Activated CD8-positive, alpha-beta memory T cell treated with anti-CD3 and anti-CD28 coated beads, Interleukin-2, amount 50 U/mL, for 24 hours (primary cell): ENCODE measurements around the gene PSMB10.

Experiments used
- DNase-seq: peaks from one replicate; pipeline ENCODE4 v3.0.0-alpha.2; 2020; ENCODE audit errors: extremely low read depth

The PSMB10 gene

GRCh38 chr16:67963662-67964321 is 27.1 kb upstream of the PSMB10 start:
- DNase-seq: no peak

- DNase-seq: no peak
Measured at GRCh38 chr16:67963292-67963661, 26.6 kb upstream of the PSMB10 start.

- DNase-seq: no peak
Measured at GRCh38 chr16:67962135-67962534, 25.5 kb upstream of the PSMB10 start.

- DNase-seq: no peak
Measured at GRCh38 chr16:67961551-67961957, 24.9 kb upstream of the PSMB10 start.

- no peak for DNase-seq
Measured at GRCh38 chr16:67959536-67960329, 23.1 kb upstream of the PSMB10 start.

- no peak for DNase-seq
Measured at GRCh38 chr16:67957622-67958021, 21.0 kb upstream of the PSMB10 start.

GRCh38 chr16:67954421-67955196 is 18.0 kb upstream of the PSMB10 start:
- DNase-seq: no peak

GRCh38 chr16:67953641-67954375 is 17.2 kb upstream of the PSMB10 start:
- no peak for DNase-seq

- no peak for DNase-seq
Measured at GRCh38 chr16:67951485-67951884, 14.8 kb upstream of the PSMB10 start.

GRCh38 chr16:67950335-67950843 is 13.7 kb upstream of the PSMB10 start:
- DNase-seq: no peak

- no peak for DNase-seq
Measured at GRCh38 chr16:67949645-67950044, 13.0 kb upstream of the PSMB10 start.

- no peak for DNase-seq
Measured at GRCh38 chr16:67948015-67948414, 11.4 kb upstream of the PSMB10 start.

GRCh38 chr16:67946966-67947558 is 10.4 kb upstream of the PSMB10 start:
- no peak for DNase-seq

GRCh38 chr16:67946128-67946569 is 9.5 kb upstream of the PSMB10 start:
- no peak for DNase-seq

- no peak for DNase-seq
Measured at GRCh38 chr16:67945392-67945933, 8.8 kb upstream of the PSMB10 start.

- DNase-seq: no peak
Measured at GRCh38 chr16:67944690-67945391, 8.2 kb upstream of the PSMB10 start.

- no peak for DNase-seq
Measured at GRCh38 chr16:67943619-67944504, 7.2 kb upstream of the PSMB10 start, which contains the start of gene LCAT. Gene LCAT, minus strand, starts transcription at chr16:67944120. Its CDS starts 19 bp downstream, at chr16:67944101.

GRCh38 chr16:67943256-67943618 is 6.6 kb upstream of the PSMB10 start:
- DNase-seq: no peak
